ENCODE data around the gene NUMB.

GRCh38 chr14:73295198-73295796 lies 163.0 kb downstream of the NUMB start:
- TF ChIP-seq CTCF (IDR thresholded peaks at IDR 0.05) = peak; percentile 53 to 82 (median 78)
- TF ChIP-seq POLR2A (IDR thresholded peaks at IDR 0.05) = no peak
